ENCODE measurements around the gene ARID4A.

- TF ChIP-seq HDGF (IDR thresholded peaks at IDR 0.05) (no peak), BHLHE40 (IDR thresholded peaks at IDR 0.05; ENCODE audit: borderline replicate concordance in 1 of 2, low read depth in 2 of 2, low read length in 1 of 2) (no peak)
These were observed 13.2 kb upstream of the ARID4A start for GRCh38 chr14:58285132-58285531.
